Renal cortex interstitium (tissue), 11 donors: ENCODE data around the gene C16orf92. TPM values are rescaled to one million over a fixed set of nuclear protein-coding genes. Genes with fewer than 3 reads are reported as not detected.
A peak's percentile ranks its signal among the peaks of the same experiment; 100 is the strongest.

Experiments
- DNase-seq, 11 donors: peaks; one replicate each; pipeline ENCODE4 v3.0.0-alpha.2; 2013; ENCODE audit warnings: low read depth in 9 of 11, low spot score in 4 of 11; ENCODE audit errors: extremely low read depth in 1 of 11
- polyA plus RNA-seq, 3 donors: library from polyadenylated mRNA; unstranded; fragments of 120-200 nt; gene quantifications; one replicate each; pipeline ENCODE4 v1.2.1, GENCODE V29; 2013; ENCODE audit not compliant: insufficient read length in 3 of 3

The C16orf92 gene
- polyA plus RNA-seq, 3 donors: not detected

- no peak for DNase-seq
Observed at GRCh38 chr16:30046588-30046987, 23.6 kb downstream of the C16orf92 start.

GRCh38 chr16:30049871-30050270 lies 26.9 kb downstream of the C16orf92 start:
- DNase-seq: no peak

- no peak for DNase-seq
Observed at GRCh38 chr16:30051518-30051917, 28.5 kb downstream of the C16orf92 start.

DNA sequence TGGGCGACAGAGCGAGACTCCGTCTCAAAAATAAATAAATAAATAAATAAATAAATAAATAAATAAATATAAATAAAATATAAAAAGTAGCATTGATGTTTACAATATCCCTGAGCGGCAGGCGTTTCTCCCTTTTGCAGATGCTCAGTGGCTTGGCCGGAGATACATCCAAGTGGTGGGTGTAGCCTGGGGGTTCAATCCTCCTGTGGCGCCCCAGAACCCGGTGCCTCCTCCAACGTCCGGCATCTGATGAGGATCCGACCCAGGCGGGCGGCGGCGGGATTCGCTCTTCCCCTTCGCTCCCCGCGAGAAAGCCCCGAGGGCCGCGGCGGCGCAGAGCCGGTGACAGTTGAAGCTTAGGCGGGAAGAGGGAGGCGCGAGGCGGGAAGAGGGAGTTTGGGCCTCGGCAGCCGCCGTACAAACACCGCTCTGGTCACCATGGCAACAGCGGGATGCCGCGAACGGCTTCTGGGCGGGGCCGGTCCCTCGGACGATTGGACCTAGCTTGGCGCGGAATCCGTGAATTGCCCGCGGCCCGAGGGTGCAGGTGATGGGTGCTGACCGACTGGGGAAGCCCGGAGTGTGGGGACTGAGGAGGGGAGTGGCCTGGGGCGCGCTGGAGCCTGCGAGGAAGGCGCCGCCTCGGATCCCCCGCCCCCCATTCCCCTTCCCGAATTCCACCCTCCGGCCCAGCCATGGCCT lies 29.8 kb downstream of the C16orf92 start:
- DNase-seq: peak in 9 of 11 donors; percentile 77 to 91 (median 85)

DNA sequence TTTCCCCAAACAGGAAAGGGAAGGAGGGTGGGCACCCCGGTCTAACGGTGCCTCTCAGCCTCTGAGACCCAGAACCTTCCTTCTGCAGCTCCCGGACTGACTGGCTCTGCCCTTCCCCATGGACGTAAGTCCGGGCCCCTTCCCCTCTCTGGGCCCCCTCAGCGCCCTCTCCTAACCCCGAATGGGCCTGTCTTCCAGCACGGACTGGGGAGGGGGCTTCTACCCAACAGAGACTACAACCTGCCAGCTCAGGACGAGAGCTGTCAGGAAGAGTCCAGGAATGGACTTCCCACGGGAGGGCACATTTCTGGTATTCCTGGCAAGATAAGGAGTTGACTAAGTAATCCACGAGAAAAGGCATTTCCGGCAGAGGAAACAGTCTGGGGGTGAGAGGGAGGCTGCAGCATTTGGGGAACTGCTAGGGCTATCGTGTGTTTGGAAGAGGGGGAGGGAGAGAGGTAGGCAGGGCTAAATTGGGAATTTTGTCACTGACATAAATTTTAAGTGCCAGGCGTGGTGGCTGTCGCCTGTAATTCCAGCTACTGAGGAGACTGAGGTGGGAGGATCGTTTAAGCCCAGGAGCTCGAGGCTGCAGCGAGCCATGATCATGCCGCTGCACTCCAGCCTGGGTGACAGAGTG lies 30.5 kb downstream of the C16orf92 start:
- no peak for DNase-seq

DNA sequence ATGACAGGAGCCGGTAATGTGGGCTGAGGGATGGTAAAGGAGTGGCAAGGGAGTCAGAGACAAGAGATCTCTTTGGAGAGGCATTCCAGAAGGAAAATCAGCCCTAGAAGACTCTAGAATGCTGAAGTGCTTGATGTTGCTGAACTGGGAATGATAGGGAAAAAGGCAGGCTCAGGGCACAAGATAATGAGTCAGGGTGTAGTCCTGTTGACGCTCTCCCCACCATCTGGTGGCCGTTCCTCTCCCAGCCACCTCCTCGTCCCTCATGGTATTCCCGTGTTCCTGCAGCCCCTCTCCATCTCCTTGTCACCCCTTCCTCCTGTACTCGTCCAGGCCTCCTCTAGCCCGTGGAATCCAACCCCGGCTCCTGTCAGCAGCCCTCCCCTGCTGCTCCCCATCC lies 31.5 kb downstream of the C16orf92 start:
- no peak for DNase-seq

DNA sequence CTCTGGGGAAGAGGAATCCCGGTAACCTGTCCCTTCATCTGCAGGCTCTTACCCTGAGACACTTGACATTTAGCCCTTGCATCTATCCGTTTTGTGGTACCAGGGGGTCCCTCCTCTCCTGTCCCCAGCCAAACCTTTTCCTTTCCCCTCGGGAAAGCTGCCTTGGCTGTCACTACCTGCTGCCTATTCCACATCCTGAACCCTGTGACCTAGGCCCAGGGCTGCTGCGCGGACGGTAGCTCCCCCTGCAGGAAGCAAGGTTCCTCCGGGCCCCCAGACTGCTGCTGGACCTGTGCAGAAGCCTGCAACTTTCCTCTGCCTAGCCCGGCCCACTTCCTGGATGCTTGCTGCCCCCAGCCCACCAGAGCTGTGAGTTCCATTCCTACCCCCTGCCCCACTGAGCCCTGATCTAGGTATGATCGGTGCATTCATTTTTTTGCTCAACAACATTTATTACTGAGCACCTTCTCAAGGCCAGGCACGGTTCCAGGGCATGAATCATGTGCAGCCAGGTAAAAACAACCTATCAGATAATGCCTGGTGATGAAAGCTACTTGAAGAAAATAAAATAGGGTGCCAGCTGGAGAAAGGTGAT lies 32.1 kb downstream of the C16orf92 start:
- DNase-seq: no peak

DNA sequence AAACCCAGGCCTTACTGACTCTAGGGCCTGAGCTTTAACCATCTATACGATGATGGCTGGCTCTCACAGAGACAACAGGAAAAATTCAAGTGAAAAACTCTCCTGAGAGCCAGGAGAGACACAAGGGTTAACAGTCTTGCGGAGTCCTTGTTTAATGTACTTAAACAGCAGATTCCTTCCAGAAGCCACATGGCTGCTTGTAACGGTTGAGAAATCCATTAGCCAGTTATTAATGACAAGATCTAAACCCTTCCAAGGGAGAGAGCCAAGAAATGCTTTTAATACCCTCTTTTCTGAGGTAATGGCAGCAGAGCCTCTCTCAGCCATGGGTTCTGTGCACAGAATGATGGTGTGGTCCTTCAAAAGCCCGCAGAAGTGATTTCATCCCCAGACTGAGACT lies 37.3 kb downstream of the C16orf92 start:
- DNase-seq: no peak

DNA sequence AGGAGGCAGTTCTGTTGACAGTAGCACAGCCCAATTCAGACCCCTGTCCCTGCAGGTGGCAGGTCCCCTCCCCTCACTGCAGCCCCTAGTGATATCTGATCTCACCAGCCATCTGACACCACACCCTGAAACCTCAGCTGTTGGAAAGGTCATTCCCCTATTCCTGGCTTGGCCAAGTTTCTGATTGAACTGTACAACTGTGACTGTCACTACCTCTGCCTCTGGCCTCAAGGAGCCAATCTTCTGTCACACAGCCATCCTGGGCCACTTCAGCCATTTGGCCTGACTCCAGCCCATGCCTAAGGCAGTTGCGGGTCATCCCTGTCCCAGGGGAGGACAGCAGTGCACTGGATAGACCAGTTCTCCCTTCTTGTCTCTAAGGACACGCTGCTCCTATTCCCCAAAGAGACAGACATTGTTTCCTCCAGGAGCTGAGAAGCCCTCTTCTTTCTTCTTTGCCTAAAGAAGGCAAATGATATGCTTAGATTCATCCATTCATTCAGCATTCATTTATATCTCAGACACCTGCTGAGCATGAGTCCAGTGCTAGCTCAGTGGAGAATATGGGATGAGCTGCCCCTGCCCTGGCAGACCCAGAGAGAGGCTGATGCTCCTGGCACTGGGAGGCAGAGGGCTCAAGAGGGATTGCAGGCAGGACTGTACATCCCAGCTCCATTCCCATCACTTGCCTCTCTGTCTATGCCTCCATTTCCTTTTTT lies 38.0 kb downstream of the C16orf92 start:
- DNase-seq: no peak

DNA sequence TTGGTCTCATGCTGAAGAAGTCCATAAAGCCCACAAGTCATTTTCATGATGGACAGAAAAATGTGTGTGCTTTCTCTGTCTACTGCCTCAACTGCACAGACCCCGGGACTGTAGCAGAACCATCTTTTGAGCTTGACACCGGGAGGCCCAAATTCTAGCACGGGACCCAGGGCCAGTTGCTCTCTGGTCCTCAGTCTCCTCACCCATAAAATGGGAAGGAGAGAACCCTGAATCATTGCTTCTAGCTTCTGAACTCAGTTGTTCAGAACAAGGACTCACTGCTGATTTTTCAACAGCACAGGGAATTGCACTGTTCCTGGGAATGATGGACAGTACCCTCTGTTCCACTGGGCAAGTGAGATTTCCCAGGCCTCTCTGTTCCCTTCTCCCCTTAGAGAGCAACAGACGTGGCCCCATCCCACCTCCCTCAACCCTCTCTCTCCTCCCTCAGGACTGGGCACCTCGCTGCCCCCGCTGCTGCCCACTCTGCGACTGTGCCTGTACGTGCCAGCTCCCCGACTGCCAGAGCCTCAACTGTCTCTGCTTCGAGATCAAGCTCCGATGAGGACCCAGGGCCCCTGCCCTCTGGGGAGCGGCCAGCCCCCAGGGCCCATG lies 40.4 kb downstream of the C16orf92 start:
- no peak for DNase-seq

- DNase-seq: peak in 7 of 11 donors; percentile 47 to 70 (median 66)
Observed at GRCh38 chr16:30063893-30064728, 41.1 kb downstream of the C16orf92 start.

GRCh38 chr16:30064729-30065101 lies 41.7 kb downstream of the C16orf92 start:
- DNase-seq: no peak

DNA sequence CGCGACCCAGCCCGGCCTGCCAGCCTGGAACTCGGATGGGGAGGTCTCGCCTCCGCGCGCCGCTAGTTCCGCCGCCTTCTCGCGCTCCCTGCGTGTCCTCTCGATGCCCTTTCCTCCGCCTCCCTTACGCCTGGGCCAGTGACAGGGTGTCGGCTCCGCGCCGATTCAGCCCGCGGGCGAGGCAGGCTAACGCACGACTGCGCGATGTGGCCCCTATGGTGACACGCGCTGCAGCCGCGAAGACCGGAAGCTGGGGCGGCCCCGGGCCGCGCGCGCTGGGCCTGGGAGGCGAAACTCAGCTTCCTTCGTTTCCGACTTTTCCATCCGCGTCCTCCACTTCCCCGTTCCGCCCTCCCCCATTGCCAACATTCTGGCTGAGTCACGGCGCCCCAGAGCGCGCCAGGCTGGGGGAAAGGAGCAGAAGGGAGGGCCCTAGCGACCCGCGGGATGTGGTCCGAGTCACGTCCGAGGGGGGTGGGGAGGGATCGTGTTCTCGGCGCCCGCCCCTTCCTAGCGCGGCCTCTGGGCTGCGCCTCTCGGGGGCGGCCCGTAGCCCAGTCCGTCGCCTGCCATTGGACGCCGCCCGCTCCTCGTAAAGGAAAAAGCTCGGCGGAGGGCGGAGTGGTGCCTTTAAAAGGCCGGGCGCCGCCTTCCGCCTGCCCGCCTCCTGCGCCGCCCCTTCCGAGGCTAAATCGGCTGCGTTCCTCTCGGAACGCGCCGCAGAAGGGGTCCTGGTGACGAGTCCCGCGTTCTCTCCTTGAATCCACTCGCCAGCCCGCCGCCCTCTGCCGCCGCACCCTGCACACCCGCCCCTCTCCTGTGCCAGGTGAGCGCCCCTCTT lies 42.3 kb downstream of the C16orf92 start, which contains the start of gene ALDOA:
ALDOA (plus strand) TSS at position 659 of the 841 bp plus-strand sequence. CDS start 1,138 bp downstream, outside the sequence.
- peak; percentile 89 to 97 (median 95) for DNase-seq

- DNase-seq: peak in 1 of 11 donors; percentile 38
Observed at GRCh38 chr16:30065943-30066760, 43.2 kb downstream of the C16orf92 start.

- no peak for DNase-seq
Observed at GRCh38 chr16:30066761-30067583, 44.0 kb downstream of the C16orf92 start.

DNA sequence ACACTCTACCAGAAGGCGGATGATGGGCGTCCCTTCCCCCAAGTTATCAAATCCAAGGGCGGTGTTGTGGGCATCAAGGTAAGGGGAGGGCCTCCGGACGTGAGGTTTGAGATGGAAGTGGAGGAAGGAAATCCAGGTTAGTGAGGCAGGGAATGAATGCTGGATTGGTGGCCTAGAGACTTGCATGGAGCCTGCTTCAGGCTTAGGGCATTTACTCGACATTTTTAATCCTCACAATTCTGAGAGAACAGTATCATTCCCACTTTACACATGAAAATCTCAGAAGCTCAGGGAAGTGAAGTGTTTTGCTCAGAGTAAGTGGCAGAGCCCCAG lies 44.6 kb downstream of the C16orf92 start:
- no peak for DNase-seq
